Gastroesophageal sphincter (tissue), 3 donors: ENCODE measurements around the gene CEMIP.

Source experiments
- POLR2A ChIP-seq, 2 donors: fragments of 450-650 bp; IDR thresholded peaks; one replicate each; pipeline ENCODE4 v1.6.1; 2017; ENCODE audit warnings: antibody characterized with exemption in 2 of 2, mild to moderate bottlenecking in 2 of 2, moderate library complexity in 1 of 2
- TF ChIP-seq, protein P1 (sequence below), 4 experiments: fragments of 200-600 bp in 2 of 4; fragments of 450-650 bp in 2 of 4; sonication (generic) in 1 of 4; IDR thresholded peaks; one replicate each; pipeline ENCODE4 v1.5.1; 2017 to 2019; ENCODE audit warnings: antibody characterized with exemption in 4 of 4, mild to moderate bottlenecking in 2 of 4, moderate library complexity in 2 of 4

DNA sequence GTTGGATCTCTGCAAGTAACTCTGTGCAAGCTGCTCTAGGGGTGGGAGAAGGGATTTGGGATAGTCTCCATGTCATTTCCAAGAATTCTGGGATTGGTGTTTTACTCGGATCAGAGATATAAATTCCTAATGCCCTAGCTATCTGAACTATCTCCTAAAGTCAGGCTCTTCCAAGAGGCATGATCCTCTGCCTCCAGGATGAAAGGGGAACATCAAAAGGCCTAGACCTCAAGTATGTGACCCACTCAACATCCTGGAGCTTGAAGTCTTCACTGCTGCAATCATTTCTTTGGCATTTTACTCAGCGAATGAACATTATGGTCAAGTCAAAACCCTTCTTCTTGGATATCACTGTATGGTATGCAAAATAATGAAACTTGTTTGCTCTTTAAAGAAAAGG is 104.5 kb downstream of the CEMIP start:
- TF ChIP-seq, protein P1, sequence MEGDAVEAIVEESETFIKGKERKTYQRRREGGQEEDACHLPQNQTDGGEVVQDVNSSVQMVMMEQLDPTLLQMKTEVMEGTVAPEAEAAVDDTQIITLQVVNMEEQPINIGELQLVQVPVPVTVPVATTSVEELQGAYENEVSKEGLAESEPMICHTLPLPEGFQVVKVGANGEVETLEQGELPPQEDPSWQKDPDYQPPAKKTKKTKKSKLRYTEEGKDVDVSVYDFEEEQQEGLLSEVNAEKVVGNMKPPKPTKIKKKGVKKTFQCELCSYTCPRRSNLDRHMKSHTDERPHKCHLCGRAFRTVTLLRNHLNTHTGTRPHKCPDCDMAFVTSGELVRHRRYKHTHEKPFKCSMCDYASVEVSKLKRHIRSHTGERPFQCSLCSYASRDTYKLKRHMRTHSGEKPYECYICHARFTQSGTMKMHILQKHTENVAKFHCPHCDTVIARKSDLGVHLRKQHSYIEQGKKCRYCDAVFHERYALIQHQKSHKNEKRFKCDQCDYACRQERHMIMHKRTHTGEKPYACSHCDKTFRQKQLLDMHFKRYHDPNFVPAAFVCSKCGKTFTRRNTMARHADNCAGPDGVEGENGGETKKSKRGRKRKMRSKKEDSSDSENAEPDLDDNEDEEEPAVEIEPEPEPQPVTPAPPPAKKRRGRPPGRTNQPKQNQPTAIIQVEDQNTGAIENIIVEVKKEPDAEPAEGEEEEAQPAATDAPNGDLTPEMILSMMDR (IDR thresholded peaks at IDR 0.05), result no peak
- TF ChIP-seq POLR2A (IDR thresholded peaks at IDR 0.05), result no peak
